ENCODE results near the gene OR6K3. TPM values are rescaled to one million over a fixed set of nuclear protein-coding genes. Genes with fewer than 3 reads are reported as not detected.
"Not testable (repeated sequence)": the region's sequence is repeated elsewhere in the genome, so short reads cannot be mapped to it uniquely, and the experiment has no call there.

Gene OR6K3
- under 1 TPM in 3 of 4 donors, not detected in 1; 0.08 to 0.13 (median 0.11) TPM for polyA plus RNA-seq (ENCODE audit: insufficient read length in 4 of 4)

- no peak for DNase-seq (ENCODE audit: low read depth in 4 of 4, low spot score in 3 of 4)
Measured at GRCh38 chr1:158720620-158721019, at the start of gene OR6K3. Gene OR6K3, minus strand, starts transcription at chr1:158720720. Its CDS starts 2,605 bp downstream, at chr1:158718115.

GRCh38 chr1:158754420-158754819 is 33.9 kb upstream of the OR6K3 start, which contains the start of gene OR6K6:
Gene OR6K6, plus strand, starts transcription at chr1:158754720. Its CDS starts 168 bp downstream, at chr1:158754888.
- no peak for DNase-seq (ENCODE audit: low read depth in 4 of 4, low spot score in 3 of 4)

- DNase-seq (ENCODE audit: low read depth in 4 of 4, low spot score in 3 of 4), result no peak
Measured at GRCh38 chr1:158752155-158752712, 31.7 kb upstream of the OR6K3 start.

- no peak for DNase-seq (ENCODE audit: low read depth in 4 of 4, low spot score in 3 of 4)
Measured at GRCh38 chr1:158735848-158736247, 15.3 kb upstream of the OR6K3 start.

- no peak for DNase-seq (ENCODE audit: low read depth in 4 of 4, low spot score in 3 of 4)
Measured at GRCh38 chr1:158732524-158732923, 12.0 kb upstream of the OR6K3 start.

- no peak for DNase-seq (ENCODE audit: low read depth in 4 of 4, low spot score in 3 of 4)
Measured at GRCh38 chr1:158731707-158732106, 11.2 kb upstream of the OR6K3 start.

- DNase-seq (ENCODE audit: low read depth in 4 of 4, low spot score in 3 of 4), result no peak
Measured at GRCh38 chr1:158730453-158730852, 9.9 kb upstream of the OR6K3 start.

- DNase-seq (ENCODE audit: low read depth in 4 of 4, low spot score in 3 of 4), result no peak
Measured at GRCh38 chr1:158728510-158729225, 8.1 kb upstream of the OR6K3 start.

- DNase-seq (ENCODE audit: low read depth in 4 of 4, low spot score in 3 of 4), result no peak
Measured at GRCh38 chr1:158724442-158724841, 3.9 kb upstream of the OR6K3 start.

- no peak for DNase-seq (ENCODE audit: low read depth in 4 of 4, low spot score in 3 of 4)
Measured at GRCh38 chr1:158719664-158720063, 856 bp downstream of the OR6K3 start.

- DNase-seq (ENCODE audit: low read depth in 4 of 4, low spot score in 3 of 4), result no peak
Measured at GRCh38 chr1:158717344-158717743, 3.2 kb downstream of the OR6K3 start.

- no peak for DNase-seq (ENCODE audit: low read depth in 4 of 4, low spot score in 3 of 4)
Measured at GRCh38 chr1:158716335-158716734, 4.2 kb downstream of the OR6K3 start.

- no peak for DNase-seq (ENCODE audit: low read depth in 4 of 4, low spot score in 3 of 4)
Measured at GRCh38 chr1:158714754-158715153, 5.8 kb downstream of the OR6K3 start.

GRCh38 chr1:158711098-158711497 is 9.4 kb downstream of the OR6K3 start:
- no peak for DNase-seq (ENCODE audit: low read depth in 4 of 4, low spot score in 3 of 4)

- no peak for DNase-seq (ENCODE audit: low read depth in 4 of 4, low spot score in 3 of 4)
Measured at GRCh38 chr1:158706096-158706495, 14.4 kb downstream of the OR6K3 start.

- no peak for DNase-seq (ENCODE audit: low read depth in 4 of 4, low spot score in 3 of 4)
Measured at GRCh38 chr1:158700552-158700951, 20.0 kb downstream of the OR6K3 start, which contains the start of gene OR6K2. Gene OR6K2, minus strand, starts transcription at chr1:158700652. Its CDS starts 0 bp downstream, at chr1:158700652.

- DNase-seq (ENCODE audit: low read depth in 4 of 4, low spot score in 3 of 4), result no peak
Measured at GRCh38 chr1:158694596-158694995, 25.9 kb downstream of the OR6K3 start.

- no peak for DNase-seq (ENCODE audit: low read depth in 4 of 4, low spot score in 3 of 4)
Measured at GRCh38 chr1:158692356-158692755, 28.2 kb downstream of the OR6K3 start.

- no peak for DNase-seq (ENCODE audit: low read depth in 4 of 4, low spot score in 3 of 4)
Measured at GRCh38 chr1:158691907-158692306, 28.6 kb downstream of the OR6K3 start.

GRCh38 chr1:158691149-158691548 is 29.4 kb downstream of the OR6K3 start:
- not testable (repeated sequence) for DNase-seq (ENCODE audit: low read depth in 4 of 4, low spot score in 3 of 4)

GRCh38 chr1:158689875-158690274 is 30.6 kb downstream of the OR6K3 start:
- DNase-seq (ENCODE audit: low read depth in 4 of 4, low spot score in 3 of 4), result no peak

- DNase-seq (ENCODE audit: low read depth in 4 of 4, low spot score in 3 of 4), result no peak
Measured at GRCh38 chr1:158689110-158689509, 31.4 kb downstream of the OR6K3 start.

Data from right renal pelvis (tissue), 4 donors.